ENCODE data around the gene NDUFB3.

DNA sequence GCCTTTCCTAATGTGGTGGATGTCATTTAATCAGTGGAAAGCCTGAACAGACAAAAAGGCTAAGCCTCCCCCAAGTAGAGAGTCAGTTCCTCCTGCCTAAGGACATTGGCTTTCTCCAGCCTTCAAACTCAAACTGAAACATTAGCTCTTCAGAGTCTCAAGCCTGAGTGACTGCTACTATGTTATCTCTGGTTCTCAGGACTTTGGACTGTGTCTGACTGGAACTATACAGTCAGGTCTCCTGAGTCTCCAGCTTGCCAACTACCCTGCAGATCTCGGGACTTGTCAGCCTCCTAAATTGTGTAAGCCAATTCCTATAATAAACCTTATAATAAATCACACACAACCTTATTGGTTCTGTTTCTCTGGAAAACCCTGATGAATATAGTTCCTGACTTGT, 12.9 kb upstream of the NDUFB3 start:
- TF ChIP-seq CTCF (IDR thresholded peaks at IDR 0.05; ENCODE audit: insufficient read depth, low read depth, low read length) (no peak), EZH2 (IDR thresholded peaks at IDR 0.05; ENCODE audit: insufficient read depth, low read length) (no peak)
